GM18873 (cell line): ENCODE results near the gene PKD1L1.
A peak's percentile ranks its signal among the peaks of the same experiment; 100 is the strongest.
"Not testable (repeated sequence)": the region's sequence is repeated elsewhere in the genome, so short reads cannot be mapped to it uniquely, and the experiment has no call there.

Source experiments
- ATAC-seq: cut with Tn5 transposase; IDR thresholded peaks from one replicate; pipeline ENCODE4 v1.9.1; 2021; ENCODE audit warnings: mild to moderate bottlenecking, moderate library complexity, moderate number of reproducible peaks; ENCODE audit not compliant: unreplicated experiment, low FRiP score

Gene PKD1L1

GRCh38 chr7:47948141-47948790 lies at the start of gene PKD1L1:
TSS of gene PKD1L1 (minus strand) at chr7:47948466. CDS start at chr7:47948440, 26 bp downstream.
- no peak for ATAC-seq

- no peak for ATAC-seq
Measured at GRCh38 chr7:47992446-47992845, 44.2 kb upstream of the PKD1L1 start.

- peak; percentile 97 for ATAC-seq
Measured at GRCh38 chr7:47991741-47992311, 43.6 kb upstream of the PKD1L1 start.

GRCh38 chr7:47991270-47991669 lies 43.0 kb upstream of the PKD1L1 start:
- ATAC-seq: no peak

GRCh38 chr7:47990592-47990991 lies 42.3 kb upstream of the PKD1L1 start:
- no peak for ATAC-seq

GRCh38 chr7:47989607-47990400 lies 41.5 kb upstream of the PKD1L1 start:
- not testable (repeated sequence) for ATAC-seq

- no peak for ATAC-seq
Measured at GRCh38 chr7:47988496-47989386, 40.5 kb upstream of the PKD1L1 start.

GRCh38 chr7:47982610-47983009 lies 34.3 kb upstream of the PKD1L1 start:
- ATAC-seq: no peak

- ATAC-seq: not testable (repeated sequence)
Measured at GRCh38 chr7:47980648-47981047, 32.4 kb upstream of the PKD1L1 start.

- no peak for ATAC-seq
Measured at GRCh38 chr7:47979832-47980181, 31.5 kb upstream of the PKD1L1 start.

GRCh38 chr7:47979145-47979831 lies 31.0 kb upstream of the PKD1L1 start, which contains the start of gene HUS1:
TSS of gene HUS1 (minus strand) at chr7:47979615. CDS start at chr7:47979519, 96 bp downstream.
- ATAC-seq: peak; percentile 97

GRCh38 chr7:47978790-47979144 lies 30.5 kb upstream of the PKD1L1 start:
- no peak for ATAC-seq

- no peak for ATAC-seq
Measured at GRCh38 chr7:47973739-47974138, 25.5 kb upstream of the PKD1L1 start.

- ATAC-seq: no peak
Measured at GRCh38 chr7:47970761-47971160, 22.5 kb upstream of the PKD1L1 start.

GRCh38 chr7:47968847-47969774 lies 20.8 kb upstream of the PKD1L1 start:
- peak; percentile 57 for ATAC-seq

GRCh38 chr7:47967708-47968107 lies 19.4 kb upstream of the PKD1L1 start:
- ATAC-seq: no peak

- ATAC-seq: no peak
Measured at GRCh38 chr7:47967123-47967522, 18.9 kb upstream of the PKD1L1 start.

GRCh38 chr7:47965456-47965855 lies 17.2 kb upstream of the PKD1L1 start:
- ATAC-seq: no peak

GRCh38 chr7:47962262-47962661 lies 14.0 kb upstream of the PKD1L1 start:
- ATAC-seq: no peak
